Karpas-422 (cell line): ENCODE results near the gene PFN2. TPM values are rescaled to one million over a fixed set of nuclear protein-coding genes. Genes with fewer than 3 reads are reported as not detected.

ENCODE experiments used
- DNase-seq: peaks from one replicate; pipeline ENCODE4 v3.0.0-alpha.2; 2015
- H2AFZ ChIP-seq: fragments of 200-600 bp; sonication (generic); 2 replicates; pipeline ENCODE4 v1.6.1; 2014; ENCODE audit warnings: antibody characterized with exemption, low read length, mixed read lengths
- H3K27ac ChIP-seq: fragments of 200-600 bp; sonication (generic); 2 replicates; pipeline ENCODE4 v1.5.1; 2014; ENCODE audit warnings: mild to moderate bottlenecking, low read length, moderate library complexity
- H3K27me3 ChIP-seq: fragments of 200-600 bp; sonication (generic); 2 replicates; pipeline ENCODE4 v1.6.1; 2014; ENCODE audit warnings: low read length, mixed read lengths
- H3K36me3 ChIP-seq: fragments of 200-600 bp; sonication (generic); 2 replicates; pipeline ENCODE4 v1.6.1; 2014; ENCODE audit warnings: low read length, mixed read lengths; ENCODE audit not compliant: insufficient read depth
- H3K4me1 ChIP-seq: fragments of 200-600 bp; sonication (generic); 2 replicates; pipeline ENCODE4 v1.6.1; 2014; ENCODE audit warnings: mild to moderate bottlenecking, low read length, mixed read lengths
- H3K4me2 ChIP-seq: fragments of 200-600 bp; sonication (generic); 2 replicates; pipeline ENCODE4 v1.6.1; 2014; ENCODE audit warnings: low read length, low read depth, mild to moderate bottlenecking; ENCODE audit not compliant: poor library complexity, severe bottlenecking
- H3K4me3 ChIP-seq: fragments of 200-600 bp; sonication (generic); 2 replicates; pipeline ENCODE4 v1.5.1; 2014; ENCODE audit warnings: mild to moderate bottlenecking, antibody characterized with exemption, low read length, mixed read lengths
- H3K79me2 ChIP-seq: fragments of 200-600 bp; sonication (generic); 2 replicates; pipeline ENCODE4 v1.6.1; 2014; ENCODE audit warnings: mild to moderate bottlenecking, low read length, mixed read lengths
- H3K9ac ChIP-seq: fragments of 200-600 bp; sonication (generic); 2 replicates; pipeline ENCODE4 v1.6.0; 2014; ENCODE audit warnings: low read length
- H3K9me2 ChIP-seq: fragments of 200-600 bp; sonication (generic), shearing (Covaris generic); replicated peaks from 2 replicates; pipeline ENCODE4 v1.6.0; 2014; ENCODE audit warnings: mild to moderate bottlenecking, low read length, moderate library complexity; ENCODE audit not compliant: insufficient read depth
- H3K9me3 ChIP-seq: fragments of 300-700, 200-600 bp; sonication (generic); 2 replicates; pipeline ENCODE4 v1.6.1; 2014; ENCODE audit warnings: low read length, mixed read lengths
- H4K20me1 ChIP-seq: fragments of 200-600 bp; sonication (generic); 2 replicates; pipeline ENCODE4 v1.6.1; 2014; ENCODE audit warnings: mild to moderate bottlenecking, antibody characterized with exemption, low read length, low read depth; ENCODE audit not compliant: insufficient read depth
- small RNA-seq: library from RNA; depleted of rRNA; stranded (forward); fragments of <200 nt; gene quantifications from one replicate; pipeline ENCODE3, GENCODE V24; 2014
- total RNA-seq: library from RNA; depleted of rRNA; stranded (reverse); fragments of >200 nt; shearing (Covaris generic); gene quantifications from 2 replicates; pipeline ENCODE4 v1.2.3, GENCODE V29; 2014; ENCODE audit warnings: low replicate concordance; rRNA removed

Gene PFN2
- total RNA-seq, 1 experiment from 2014 or later: 137 TPM

DNA sequence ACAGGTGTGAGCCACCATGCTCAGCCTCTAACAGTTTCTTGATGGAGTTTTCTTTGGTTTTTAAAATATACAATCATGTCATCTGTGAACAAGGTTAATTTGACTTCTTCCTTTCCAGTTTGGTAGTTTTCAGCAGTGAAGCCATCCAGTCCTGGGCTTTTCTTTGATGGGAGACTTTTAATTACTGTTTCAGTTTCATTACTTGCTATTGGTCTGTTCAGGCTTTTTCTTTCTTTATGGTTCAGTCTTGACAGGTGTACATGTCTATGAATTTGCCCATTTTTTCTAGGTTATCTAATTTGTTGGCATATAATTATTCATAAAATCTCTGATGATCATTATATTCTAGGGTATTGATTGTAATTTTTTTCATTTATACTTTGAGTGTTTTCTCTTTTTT, 36.8 kb downstream of the PFN2 start:
- Histone ChIP-seq H3K9me3 (no peaks in the 10 kb centered on the region), H3K27ac (no peak overlapping the region), H4K20me1 (no peaks in the 10 kb centered on the region), H3K9ac (no peak overlapping the region), H3K27me3 (no peaks in the 10 kb centered on the region), H2AFZ (no peak overlapping the region), H3K9me2 (no peaks in the 10 kb centered on the region), H3K79me2 (peaks cover 61% of the 10 kb centered on the region), H3K4me2 (no peak overlapping the region), H3K4me1 (peaks cover 5% of the 10 kb centered on the region), H3K4me3 (no peak overlapping the region), H3K36me3 (0 out of 2 replicates have a peak, but pooled peaks cover 4% of the 10 kb centered on the region)
- no peak for DNase-seq

DNA sequence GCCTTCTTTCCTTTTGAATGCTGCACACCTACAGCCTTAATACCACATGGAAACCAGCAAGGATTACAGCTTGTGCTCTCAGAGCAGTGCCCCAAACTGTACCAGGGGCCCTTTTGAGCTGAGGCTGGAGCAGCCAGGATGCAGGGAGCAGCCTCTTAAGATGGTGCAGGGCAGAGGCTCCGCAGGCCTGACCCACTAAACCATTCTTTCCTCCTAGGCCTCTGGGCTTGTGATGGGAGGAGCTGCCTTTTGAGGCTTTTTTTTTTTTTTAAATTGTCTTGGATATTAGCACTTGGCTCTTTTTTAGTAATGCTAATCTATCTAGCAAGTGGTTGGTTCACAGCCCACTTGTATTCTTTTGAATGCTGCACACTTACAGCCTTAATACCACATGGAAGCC, 37.7 kb downstream of the PFN2 start:
- Histone ChIP-seq H4K20me1 (no peaks in the 10 kb centered on the region), H3K9ac (no peak overlapping the region)

DNA sequence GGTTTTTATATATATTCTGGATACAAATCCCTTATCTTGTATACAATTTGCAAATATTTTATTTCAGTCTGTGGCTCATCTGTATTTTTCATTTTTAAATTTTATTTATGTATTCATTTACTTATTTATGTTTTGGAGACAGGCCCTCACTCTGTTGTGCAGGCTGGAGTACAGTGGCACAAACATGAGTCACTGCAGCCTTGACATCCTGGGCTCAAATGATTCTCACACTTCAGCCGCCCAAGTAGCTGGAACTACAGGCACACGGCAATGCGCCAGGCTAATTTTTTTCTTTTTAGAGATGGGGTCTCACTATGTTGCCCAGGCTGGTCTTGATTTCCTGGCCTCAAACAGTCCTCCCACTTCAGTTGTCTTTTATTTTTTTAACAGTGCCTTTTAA, 50.6 kb downstream of the PFN2 start:
- H3K79me2 ChIP-seq: peaks cover 34% of the 10 kb centered on the region
- DNase-seq: no peak
- H4K20me1 ChIP-seq: no peaks in the 10 kb centered on the region
- H3K36me3 ChIP-seq: peaks cover 15% of the 10 kb centered on the region; the same call in 1 of the 2 replicates
- H3K27me3 ChIP-seq: no peaks in the 10 kb centered on the region
- H3K4me1 ChIP-seq: peaks cover 11% of the 10 kb centered on the region
- H3K9me2 ChIP-seq: no peaks in the 10 kb centered on the region
- H3K9ac ChIP-seq: no peak overlapping the region
- no peak overlapping the region for H3K27ac ChIP-seq
- H3K4me2 ChIP-seq: no peak overlapping the region
- no peak overlapping the region for H2AFZ ChIP-seq
- H3K4me3 ChIP-seq: no peak overlapping the region
- H3K9me3 ChIP-seq: no peaks in the 10 kb centered on the region

More for the DNA sequence above, 37.7 kb downstream of the PFN2 start:
- no peaks in the 10 kb centered on the region for H3K9me2 ChIP-seq
- peaks cover 5% of the 10 kb centered on the region for H3K4me1 ChIP-seq
- DNase-seq: no peak
- peaks cover 6% of the 10 kb centered on the region; the same call in 1 of the 2 replicates for H3K36me3 ChIP-seq
- no peak overlapping the region for H3K4me2 ChIP-seq
- peaks cover 69% of the 10 kb centered on the region for H3K79me2 ChIP-seq
- H2AFZ ChIP-seq: no peak overlapping the region
- no peak overlapping the region for H3K27ac ChIP-seq
- no peak overlapping the region for H3K4me3 ChIP-seq
- H3K9me3 ChIP-seq: no peaks in the 10 kb centered on the region
- H3K27me3 ChIP-seq: no peaks in the 10 kb centered on the region

DNA sequence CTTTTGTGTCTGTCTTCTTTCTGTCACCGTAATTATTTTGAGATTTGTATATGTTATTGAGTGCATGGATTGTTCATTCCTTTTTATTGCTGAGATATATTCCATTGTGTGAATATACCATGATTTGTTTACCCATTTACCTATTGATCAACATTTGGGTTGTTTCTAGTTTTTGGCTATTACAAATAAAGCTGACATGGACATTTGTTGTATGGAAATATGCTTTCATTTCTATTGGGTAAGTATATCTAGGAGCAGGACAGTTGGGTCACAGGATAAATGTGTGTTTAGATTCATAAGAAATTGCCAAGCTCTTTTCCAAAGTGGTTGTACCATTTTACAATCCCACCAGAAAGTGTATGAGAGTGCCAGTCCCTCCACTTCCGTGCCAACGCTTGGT, 51.2 kb downstream of the PFN2 start:
- no peak overlapping the region for H3K9ac ChIP-seq
- no peaks in the 10 kb centered on the region for H4K20me1 ChIP-seq
- H3K4me3 ChIP-seq: no peak overlapping the region
- no peak for DNase-seq
- no peaks in the 10 kb centered on the region for H3K27me3 ChIP-seq
- H3K9me3 ChIP-seq: no peaks in the 10 kb centered on the region
- no peak overlapping the region for H3K27ac ChIP-seq
- H3K4me2 ChIP-seq: no peak overlapping the region
- no peak overlapping the region for H2AFZ ChIP-seq
- H3K9me2 ChIP-seq: no peaks in the 10 kb centered on the region
- peaks cover 11% of the 10 kb centered on the region for H3K4me1 ChIP-seq
- peaks cover 13% of the 10 kb centered on the region; the same call in 1 of the 2 replicates for H3K36me3 ChIP-seq
- peaks cover 34% of the 10 kb centered on the region for H3K79me2 ChIP-seq

DNA sequence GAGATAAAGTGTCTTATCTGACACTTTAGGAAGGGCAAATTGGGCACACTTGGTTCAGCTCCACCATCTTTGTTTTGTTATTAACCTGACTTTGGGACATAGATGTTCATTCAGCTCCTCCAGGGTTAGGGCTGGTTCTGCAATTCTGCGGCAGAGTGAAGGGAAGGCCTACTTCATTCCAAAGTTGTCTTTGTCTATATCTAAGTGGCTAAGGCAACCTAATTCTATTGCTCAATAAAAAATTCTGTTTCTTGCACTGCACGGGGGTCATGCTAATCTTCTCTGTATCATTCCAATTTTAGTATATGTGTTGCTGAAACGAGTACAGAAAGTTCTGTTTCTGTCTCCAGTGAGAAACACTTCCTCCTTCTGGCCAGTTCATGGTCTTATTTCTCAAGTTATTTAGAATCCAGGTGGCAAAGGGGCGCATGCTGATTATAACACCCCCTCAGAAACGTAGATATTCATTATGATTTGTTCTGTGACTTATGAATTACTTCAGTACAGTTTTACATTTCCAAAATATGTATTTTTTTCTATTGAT, 53.5 kb downstream of the PFN2 start:
- H3K4me3 ChIP-seq: no peak overlapping the region
- no peak overlapping the region for H3K9ac ChIP-seq
- peaks cover 11% of the 10 kb centered on the region for H3K4me1 ChIP-seq
- no peaks in the 10 kb centered on the region for H3K9me3 ChIP-seq
- H3K4me2 ChIP-seq: peak overlapping the region; percentile 23
- H3K79me2 ChIP-seq: peaks cover 25% of the 10 kb centered on the region
- peak; percentile 54 for DNase-seq
- H2AFZ ChIP-seq: no peak overlapping the region
- H3K9me2 ChIP-seq: no peaks in the 10 kb centered on the region
- H3K27ac ChIP-seq: peak overlapping the region; percentile 65
- no peaks in the 10 kb centered on the region for H4K20me1 ChIP-seq
- peaks cover 22% of the 10 kb centered on the region; the same call in 1 of the 2 replicates for H3K36me3 ChIP-seq
- H3K27me3 ChIP-seq: no peaks in the 10 kb centered on the region

Small RNA genes lying within 50 kb of the gene (small RNA-seq; reads per million reads assigned to genes)
- gene RNU6-720P: not detected

Other genes with a start within 250 kb of the PFN2 start
- gene COMMD2, start 218.4 kb downstream of the PFN2 start, total RNA-seq: 18.8 and 33.8 TPM in 2 replicates
- gene ANKUB1, start 178.3 kb downstream of the PFN2 start, total RNA-seq: not detected in 2 replicates
- 58.4 and 161 TPM in 2 replicates for gene RNF13, start 157.7 kb downstream of the PFN2 start, total RNA-seq